ENCODE results near the gene OR51F2. TPM values are rescaled to one million over a fixed set of nuclear protein-coding genes. Genes with fewer than 3 reads are reported as not detected.

The OR51F2 gene
- total RNA-seq, 1 experiment from 2014 or later: not detected

DNA sequence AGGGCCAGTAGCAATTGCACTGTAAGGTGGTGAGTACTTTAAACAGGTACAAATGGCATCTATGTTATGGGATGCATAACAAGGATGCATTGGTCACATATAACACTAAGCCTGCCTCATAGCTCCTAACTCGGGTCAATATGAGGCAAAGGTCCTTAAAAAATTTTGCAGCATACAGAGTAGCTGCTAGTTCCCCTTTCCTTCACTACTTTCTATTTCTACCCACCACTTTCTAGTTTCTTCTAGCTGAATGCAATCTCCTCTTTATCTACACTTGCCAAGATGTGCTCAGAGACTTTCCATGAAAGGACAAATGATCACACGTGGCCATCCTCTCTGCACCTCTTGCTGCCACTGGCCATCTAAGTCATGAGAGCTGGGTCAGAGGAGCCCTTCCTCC lies 9.8 kb downstream of the OR51F2 start:
- WGBS (ENCODE audit: extremely low coverage, insufficient read length, low lambda C conversion rate): no CpG with 5 or more reads among the region's 2 CpGs
- Histone ChIP-seq H3K79me1 (ENCODE audit: insufficient read depth, low read depth, low read length, poor library complexity, severe bottlenecking) (no peaks in the 10 kb centered on the region), H3K4ac (ENCODE audit: low read depth, low read length) (no peak overlapping the region), H3K56ac (ENCODE audit: insufficient read length, low read depth, low read length) (no peak overlapping the region), H2AFZ (ENCODE audit: low read length) (no peak overlapping the region), H2BK5ac (ENCODE audit: insufficient read length, low read length) (no peak overlapping the region), H2BK15ac (ENCODE audit: low read depth, low read length) (no peak overlapping the region), H2BK20ac (ENCODE audit: low read depth, low read length, poor library complexity, severe bottlenecking) (no peak overlapping the region), H4K5ac (ENCODE audit: insufficient read length, low read depth, low read length) (no peak overlapping the region), H3K79me2 (ENCODE audit: insufficient read depth, low read length) (no peaks in the 10 kb centered on the region), H4K20me1 (ENCODE audit: control insufficient read depth, insufficient read depth, insufficient read length) (no peaks in the 10 kb centered on the region), H3K27me3 (ENCODE audit: insufficient read depth, low read length) (no peaks in the 10 kb centered on the region), H3T11ph (ENCODE audit: low read length) (no peak overlapping the region), H2BK12ac (ENCODE audit: insufficient read length, low read depth, low read length) (no peak overlapping the region), H3K18ac (ENCODE audit: insufficient read length, low read depth, low read length) (no peak overlapping the region), H3K4me1 (ENCODE audit: insufficient read depth, low read length) (no peaks in the 10 kb centered on the region), H4K91ac (ENCODE audit: insufficient read length, low read depth, low read length) (no peak overlapping the region), H2AK5ac (ENCODE audit: insufficient read length, low read length) (no peak overlapping the region), H3K23ac (ENCODE audit: insufficient read length, low read depth, low read length) (no peak overlapping the region), H3K4me2 (ENCODE audit: insufficient read depth, insufficient read length, low read length) (no peak overlapping the region), H3K9me3 (ENCODE audit: control insufficient read depth, low read depth, low read length) (no peaks in the 10 kb centered on the region), H3K9ac (ENCODE audit: extremely low read depth, insufficient read length, low read length) (no peak overlapping the region), H3K23me2 (ENCODE audit: insufficient read length, low read depth, low read length, poor library complexity, severe bottlenecking) (no peaks in the 10 kb centered on the region), H4K8ac (replicated peaks; ENCODE audit: insufficient read length, low read depth, low read length) (no peak overlapping the region), H3K14ac (ENCODE audit: insufficient read depth, low read length) (no peak overlapping the region), H3K27ac (ENCODE audit: insufficient read length, low read depth, low read length) (no peak overlapping the region), H2BK120ac (ENCODE audit: low read depth, low read length, poor library complexity, severe bottlenecking) (no peak overlapping the region)
- H3K4me3 Mint-ChIP-seq: no peak overlapping the region
- H3K9me3 Mint-ChIP-seq: no peaks in the 10 kb centered on the region
- H3K27ac Mint-ChIP-seq: no peak overlapping the region
- H3K36me3 Mint-ChIP-seq (ENCODE audit: insufficient read depth in 1 of 3, low read depth in 3 of 3): no peaks in the 10 kb centered on the region
- H3K4me1 Mint-ChIP-seq: no peaks in the 10 kb centered on the region
- TF ChIP-seq, protein P1, sequence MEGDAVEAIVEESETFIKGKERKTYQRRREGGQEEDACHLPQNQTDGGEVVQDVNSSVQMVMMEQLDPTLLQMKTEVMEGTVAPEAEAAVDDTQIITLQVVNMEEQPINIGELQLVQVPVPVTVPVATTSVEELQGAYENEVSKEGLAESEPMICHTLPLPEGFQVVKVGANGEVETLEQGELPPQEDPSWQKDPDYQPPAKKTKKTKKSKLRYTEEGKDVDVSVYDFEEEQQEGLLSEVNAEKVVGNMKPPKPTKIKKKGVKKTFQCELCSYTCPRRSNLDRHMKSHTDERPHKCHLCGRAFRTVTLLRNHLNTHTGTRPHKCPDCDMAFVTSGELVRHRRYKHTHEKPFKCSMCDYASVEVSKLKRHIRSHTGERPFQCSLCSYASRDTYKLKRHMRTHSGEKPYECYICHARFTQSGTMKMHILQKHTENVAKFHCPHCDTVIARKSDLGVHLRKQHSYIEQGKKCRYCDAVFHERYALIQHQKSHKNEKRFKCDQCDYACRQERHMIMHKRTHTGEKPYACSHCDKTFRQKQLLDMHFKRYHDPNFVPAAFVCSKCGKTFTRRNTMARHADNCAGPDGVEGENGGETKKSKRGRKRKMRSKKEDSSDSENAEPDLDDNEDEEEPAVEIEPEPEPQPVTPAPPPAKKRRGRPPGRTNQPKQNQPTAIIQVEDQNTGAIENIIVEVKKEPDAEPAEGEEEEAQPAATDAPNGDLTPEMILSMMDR (conservative IDR thresholded peaks at IDR 0.05): no peak
- no peaks in the 10 kb centered on the region for H3K27me3 Mint-ChIP-seq (ENCODE audit: low read depth)
- DNase-seq: no peak

All from H9 (cell line).